Lower lobe of right lung (tissue), 2 donors: Measurements from ENCODE around the gene UBL3. TPM values are rescaled to one million over a fixed set of nuclear protein-coding genes. Genes with fewer than 3 reads are reported as not detected.

ENCODE experiments used
- ATAC-seq, 2 donors: fragments of 200-7000 bp; cut with Tn5 transposase; one replicate each; pipeline ENCODE4 v1.9.1; 2020 to 2022; ENCODE audit warnings: mild to moderate bottlenecking in 2 of 2, moderate library complexity in 2 of 2
- DNase-seq: peaks from one replicate; pipeline ENCODE4 v3.0.0-alpha.2; 2020
- H3K27ac ChIP-seq: fragments of 200-600 bp; one replicate; pipeline ENCODE4 v1.8.0; 2022
- H3K27me3 ChIP-seq: fragments of 200-600 bp; one replicate; pipeline ENCODE4 v1.8.0; 2022; ENCODE audit warnings: low read depth
- H3K36me3 ChIP-seq: fragments of 200-600 bp; one replicate; pipeline ENCODE4 v1.8.0; 2022; ENCODE audit warnings: mild to moderate bottlenecking
- H3K4me1 ChIP-seq: fragments of 200-600 bp; one replicate; pipeline ENCODE4 v1.8.0; 2022
- H3K4me3 ChIP-seq: fragments of 200-600 bp; one replicate; pipeline ENCODE4 v1.8.0; 2022; ENCODE audit warnings: mild to moderate bottlenecking
- H3K9me3 ChIP-seq: fragments of 200-600 bp; one replicate; pipeline ENCODE4 v1.8.0; 2022
- intact Hi-C: fragments of 100-400 bp; cut with DNase I; formaldehyde crosslinking; loops from one replicate; pipeline ENCODE4 v1.11.0; 2022
- total RNA-seq: library from RNA; stranded (reverse); fragmentation: NEBNext Ultra II Directional; extraction: Animal tissue kit (Norgen Biotek cat#: 25700); gene quantifications from one replicate; pipeline ENCODE4 v1.2.1, GENCODE V29; 2021
- TF ChIP-seq, protein P1 (sequence below): fragments of 200-600 bp; IDR thresholded peaks from one replicate; pipeline ENCODE4 v1.8.0; 2022; ENCODE audit warnings: antibody characterized with exemption, mild to moderate bottlenecking
- donor health status: DM: no; HTN: yes; CAD: no; lungs with severe emphysema.

UBL3 gene
- total RNA-seq, 1 donor from 2014 or later: 49.5 TPM

DNA sequence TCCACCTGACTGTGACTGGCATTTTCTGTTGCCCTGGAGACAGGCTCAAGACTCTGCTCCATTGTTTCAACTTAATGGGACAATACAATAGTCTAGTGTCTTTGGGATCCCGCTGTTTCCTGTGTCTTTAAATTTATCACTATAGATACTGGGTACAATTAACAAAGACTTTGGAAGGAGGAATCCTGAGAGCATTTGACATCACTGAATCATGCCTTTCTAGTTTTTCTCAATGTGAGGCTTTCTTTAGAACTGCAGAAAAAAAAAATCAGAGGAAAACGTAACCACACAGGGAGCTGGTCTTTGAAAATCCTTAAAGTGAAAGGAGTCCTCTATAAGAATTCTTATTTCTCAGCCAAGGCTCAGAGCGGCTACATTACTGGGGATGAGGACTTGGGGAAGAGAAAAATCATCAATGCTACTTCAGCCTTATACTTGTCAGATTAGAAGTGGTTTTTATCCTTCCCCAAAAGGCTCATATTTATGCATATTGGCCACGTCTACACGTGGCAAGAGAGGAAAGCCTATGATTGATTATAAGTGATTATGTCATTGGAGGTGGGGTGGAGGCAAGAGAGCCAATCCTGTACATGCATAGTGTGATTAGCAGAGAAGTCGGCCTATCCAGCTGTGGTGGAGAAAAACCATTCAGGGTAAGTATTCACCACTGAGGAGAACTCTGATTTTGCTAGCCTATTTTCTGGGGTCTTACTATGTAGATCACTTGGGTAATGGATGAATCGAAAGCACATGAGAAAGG lies 34.4 kb upstream of the UBL3 start:
- no peak overlapping the region for H3K27ac ChIP-seq
- no peaks in the 10 kb centered on the region for H3K36me3 ChIP-seq
- H3K27me3 ChIP-seq: no peaks in the 10 kb centered on the region
- H3K9me3 ChIP-seq: no peaks in the 10 kb centered on the region
- no peak overlapping the region for H3K4me3 ChIP-seq
- no peak for ATAC-seq
- TF ChIP-seq, protein P1, sequence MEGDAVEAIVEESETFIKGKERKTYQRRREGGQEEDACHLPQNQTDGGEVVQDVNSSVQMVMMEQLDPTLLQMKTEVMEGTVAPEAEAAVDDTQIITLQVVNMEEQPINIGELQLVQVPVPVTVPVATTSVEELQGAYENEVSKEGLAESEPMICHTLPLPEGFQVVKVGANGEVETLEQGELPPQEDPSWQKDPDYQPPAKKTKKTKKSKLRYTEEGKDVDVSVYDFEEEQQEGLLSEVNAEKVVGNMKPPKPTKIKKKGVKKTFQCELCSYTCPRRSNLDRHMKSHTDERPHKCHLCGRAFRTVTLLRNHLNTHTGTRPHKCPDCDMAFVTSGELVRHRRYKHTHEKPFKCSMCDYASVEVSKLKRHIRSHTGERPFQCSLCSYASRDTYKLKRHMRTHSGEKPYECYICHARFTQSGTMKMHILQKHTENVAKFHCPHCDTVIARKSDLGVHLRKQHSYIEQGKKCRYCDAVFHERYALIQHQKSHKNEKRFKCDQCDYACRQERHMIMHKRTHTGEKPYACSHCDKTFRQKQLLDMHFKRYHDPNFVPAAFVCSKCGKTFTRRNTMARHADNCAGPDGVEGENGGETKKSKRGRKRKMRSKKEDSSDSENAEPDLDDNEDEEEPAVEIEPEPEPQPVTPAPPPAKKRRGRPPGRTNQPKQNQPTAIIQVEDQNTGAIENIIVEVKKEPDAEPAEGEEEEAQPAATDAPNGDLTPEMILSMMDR: no peak
- no peak for DNase-seq
- H3K4me1 ChIP-seq: no peaks in the 10 kb centered on the region
- intact Hi-C loops: no loop called here

DNA sequence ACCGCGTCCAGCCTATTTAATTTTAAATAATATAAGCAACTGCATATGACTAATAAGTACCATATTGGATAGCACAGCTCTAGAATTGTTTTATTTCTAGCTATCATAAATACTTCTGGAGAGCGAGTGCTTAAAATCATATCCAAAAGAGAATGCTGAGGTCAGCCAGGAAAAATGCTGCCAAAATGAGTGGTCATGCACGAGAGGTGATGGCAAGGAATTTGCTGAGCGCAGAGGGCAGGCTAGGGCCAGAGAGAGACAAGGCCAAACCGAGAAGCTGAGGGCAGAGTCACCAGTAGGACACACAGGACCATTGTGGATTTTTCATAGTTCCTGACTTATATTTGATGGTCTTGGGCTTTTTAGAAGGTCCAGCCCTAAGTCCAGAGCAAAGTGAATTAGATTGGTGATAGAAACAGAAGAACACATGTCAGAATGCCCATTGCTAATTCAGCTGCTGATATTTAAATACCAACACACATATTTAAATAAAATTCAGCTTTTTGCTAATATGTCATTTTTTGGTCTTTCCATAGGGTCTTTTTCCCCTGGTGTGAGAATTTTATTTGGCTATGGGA lies 33.6 kb upstream of the UBL3 start:
- H3K4me1 ChIP-seq: no peaks in the 10 kb centered on the region
- TF ChIP-seq, protein P1: no peak
- H3K27ac ChIP-seq: no peak overlapping the region
- H3K36me3 ChIP-seq: no peaks in the 10 kb centered on the region
- intact Hi-C loops: no loop called here
- ATAC-seq (peak in 1 of 2 donors; percentile 55), DNase-seq (no peak)
- H3K4me3 ChIP-seq: no peak overlapping the region
- no peaks in the 10 kb centered on the region for H3K9me3 ChIP-seq
- no peaks in the 10 kb centered on the region for H3K27me3 ChIP-seq

DNA sequence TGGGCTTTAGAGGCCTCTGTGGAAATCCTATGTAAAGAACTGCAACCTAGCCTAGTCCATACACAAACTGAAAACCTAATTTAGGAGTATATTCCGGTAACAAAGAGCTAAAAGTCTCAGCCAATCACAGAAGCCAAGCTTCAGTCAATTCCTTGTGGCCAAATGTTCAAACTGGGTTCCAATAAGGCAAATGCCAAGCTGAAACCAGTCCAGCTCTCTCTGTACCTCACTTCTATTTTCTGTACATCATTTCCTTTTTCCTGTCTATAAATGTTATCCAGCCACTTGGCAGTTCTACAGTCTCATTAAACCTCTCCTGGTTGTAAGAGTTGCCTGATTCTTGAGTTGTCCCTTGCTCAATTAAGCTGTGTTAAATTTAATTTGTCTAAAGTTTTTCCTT lies 31.7 kb upstream of the UBL3 start:
- TF ChIP-seq, protein P1: no peak
- intact Hi-C loops: no loop called here
- H3K36me3 ChIP-seq: no peaks in the 10 kb centered on the region
- no peaks in the 10 kb centered on the region for H3K9me3 ChIP-seq
- ATAC-seq: no peak
- H3K4me1 ChIP-seq: no peaks in the 10 kb centered on the region
- no peak overlapping the region for H3K27ac ChIP-seq
- no peak for DNase-seq
- no peaks in the 10 kb centered on the region for H3K27me3 ChIP-seq
- H3K4me3 ChIP-seq: no peak overlapping the region

DNA sequence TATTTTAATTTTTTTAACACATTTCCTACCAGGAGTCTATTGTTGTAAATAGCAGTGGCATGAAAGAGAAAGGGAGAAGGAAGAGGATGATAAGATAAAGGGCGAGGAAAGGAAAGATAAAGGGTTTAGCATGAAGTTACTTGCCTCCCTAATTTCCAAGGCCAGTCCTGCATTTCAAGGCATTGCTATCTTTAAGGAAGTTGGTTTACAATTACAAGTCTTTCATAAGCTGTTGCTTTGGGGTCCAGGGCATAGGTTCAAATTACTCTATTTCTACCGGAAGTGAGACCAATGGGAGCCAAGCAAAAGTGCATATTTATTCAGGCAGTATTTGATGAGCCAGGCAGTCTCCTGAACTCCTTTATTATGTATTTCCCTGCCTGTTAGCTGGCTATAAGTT lies 27.7 kb upstream of the UBL3 start:
- Histone ChIP-seq H3K9me3 (no peaks in the 10 kb centered on the region), H3K27me3 (no peaks in the 10 kb centered on the region), H3K36me3 (no peaks in the 10 kb centered on the region), H3K4me3 (no peak overlapping the region), H3K4me1 (no peaks in the 10 kb centered on the region), H3K27ac (no peak overlapping the region)
- TF ChIP-seq, protein P1: no peak
- ATAC-seq: no peak
- DNase-seq: no peak
- intact Hi-C loops: no loop called here

DNA sequence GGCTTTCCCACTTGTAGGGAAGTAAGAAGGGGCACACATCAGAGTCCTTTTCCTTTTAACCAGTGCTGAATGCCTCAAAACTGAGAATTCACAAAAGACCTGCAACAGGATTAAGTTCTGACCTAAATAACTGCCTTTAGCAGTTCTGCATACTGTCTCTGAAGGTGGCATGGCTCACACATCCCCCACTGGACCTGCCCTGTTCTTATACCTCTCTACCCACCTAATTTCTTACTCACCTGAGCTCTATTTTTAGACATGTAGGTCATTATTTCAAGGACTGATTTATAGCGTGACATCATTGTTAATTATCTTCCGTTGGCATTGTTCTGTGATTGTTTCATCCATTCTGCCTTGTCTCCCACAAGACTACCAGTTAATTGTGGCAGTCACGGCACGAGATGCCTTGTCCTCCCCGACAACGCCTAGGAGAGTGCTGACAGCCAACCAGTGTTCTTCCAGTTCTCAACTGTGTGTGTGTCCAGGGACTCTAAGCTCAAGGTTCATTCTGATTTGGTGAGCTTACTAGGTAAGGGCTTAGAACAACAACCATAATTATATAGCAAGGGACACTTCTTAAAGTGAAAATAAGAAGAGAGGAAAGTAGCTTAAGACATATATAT lies 27.1 kb upstream of the UBL3 start:
- intact Hi-C loops: no loop called here
- no peak overlapping the region for H3K4me3 ChIP-seq
- H3K27me3 ChIP-seq: no peaks in the 10 kb centered on the region
- no peaks in the 10 kb centered on the region for H3K36me3 ChIP-seq
- no peaks in the 10 kb centered on the region for H3K4me1 ChIP-seq
- ATAC-seq (no peak), DNase-seq (no peak)
- TF ChIP-seq, protein P1: no peak
- no peaks in the 10 kb centered on the region for H3K9me3 ChIP-seq
- H3K27ac ChIP-seq: no peak overlapping the region
